Measurements from ENCODE around the gene SCYL3.

SCYL3 gene

DNA sequence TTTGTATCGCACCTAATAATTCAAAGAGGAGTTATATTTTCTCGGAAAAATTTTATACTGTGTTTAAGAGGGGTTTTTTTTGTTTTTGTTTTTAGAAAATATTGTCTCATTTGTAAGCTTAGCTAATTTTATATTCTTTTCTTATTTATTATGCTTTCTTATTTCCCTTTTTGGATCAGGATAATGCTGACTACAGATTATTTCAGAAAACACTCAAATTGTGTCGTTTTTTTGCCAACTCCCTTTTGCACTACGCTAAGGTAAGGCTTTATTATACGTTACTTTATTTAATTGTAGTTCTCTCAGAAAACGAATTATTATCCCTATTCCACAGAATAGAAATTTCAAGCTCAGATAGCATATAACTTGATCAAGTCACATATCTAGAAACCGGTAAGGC, 72.2 kb downstream of the SCYL3 start:
- no peak overlapping the region for H2AFZ ChIP-seq (ENCODE audit: low read length)
- H3K27me3 ChIP-seq (replicated peaks; ENCODE audit: insufficient read depth, low read length), result no peaks in the 10 kb centered on the region
- H3F3A ChIP-seq (ENCODE audit: insufficient read depth, low read length), result no peaks in the 10 kb centered on the region
- no peaks in the 10 kb centered on the region for H3K9me3 ChIP-seq (replicated peaks; ENCODE audit: insufficient read depth, low read length)
- no peak overlapping the region for H3K4me2 ChIP-seq (ENCODE audit: low read depth, low read length)
- no peak overlapping the region for H3K27ac ChIP-seq (ENCODE audit: low read length)
- no peak overlapping the region for H3K4me3 ChIP-seq (ENCODE audit: low read length)
- H3K79me2 ChIP-seq (ENCODE audit: low read length), result no peaks in the 10 kb centered on the region
- H4K20me1 ChIP-seq (ENCODE audit: insufficient read depth, low read length), result no peaks in the 10 kb centered on the region
- H3K4me1 ChIP-seq (ENCODE audit: low read length), result no peaks in the 10 kb centered on the region
- DNase-seq, result no peak
- no peak overlapping the region for H3K9ac ChIP-seq (ENCODE audit: low read length)
- H3K9me2 ChIP-seq (replicated peaks; ENCODE audit: insufficient read depth, low read length), result no peaks in the 10 kb centered on the region
- 0 out of 2 replicates have a peak, but pooled peaks cover 6% of the 10 kb centered on the region for H3K36me3 ChIP-seq (replicated peaks; ENCODE audit: insufficient read depth, low read length)
- TF ChIP-seq EZH2phosphoT487 (IDR thresholded peaks at IDR 0.05; ENCODE audit: low read length) (no peak), EZH2 (optimal IDR thresholded peaks at IDR 0.05; ENCODE audit: low read depth, low read length) (no peak)
- TF ChIP-seq, protein P1, sequence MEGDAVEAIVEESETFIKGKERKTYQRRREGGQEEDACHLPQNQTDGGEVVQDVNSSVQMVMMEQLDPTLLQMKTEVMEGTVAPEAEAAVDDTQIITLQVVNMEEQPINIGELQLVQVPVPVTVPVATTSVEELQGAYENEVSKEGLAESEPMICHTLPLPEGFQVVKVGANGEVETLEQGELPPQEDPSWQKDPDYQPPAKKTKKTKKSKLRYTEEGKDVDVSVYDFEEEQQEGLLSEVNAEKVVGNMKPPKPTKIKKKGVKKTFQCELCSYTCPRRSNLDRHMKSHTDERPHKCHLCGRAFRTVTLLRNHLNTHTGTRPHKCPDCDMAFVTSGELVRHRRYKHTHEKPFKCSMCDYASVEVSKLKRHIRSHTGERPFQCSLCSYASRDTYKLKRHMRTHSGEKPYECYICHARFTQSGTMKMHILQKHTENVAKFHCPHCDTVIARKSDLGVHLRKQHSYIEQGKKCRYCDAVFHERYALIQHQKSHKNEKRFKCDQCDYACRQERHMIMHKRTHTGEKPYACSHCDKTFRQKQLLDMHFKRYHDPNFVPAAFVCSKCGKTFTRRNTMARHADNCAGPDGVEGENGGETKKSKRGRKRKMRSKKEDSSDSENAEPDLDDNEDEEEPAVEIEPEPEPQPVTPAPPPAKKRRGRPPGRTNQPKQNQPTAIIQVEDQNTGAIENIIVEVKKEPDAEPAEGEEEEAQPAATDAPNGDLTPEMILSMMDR (IDR thresholded peaks at IDR 0.05; ENCODE audit: low read length), result no peak

DNA sequence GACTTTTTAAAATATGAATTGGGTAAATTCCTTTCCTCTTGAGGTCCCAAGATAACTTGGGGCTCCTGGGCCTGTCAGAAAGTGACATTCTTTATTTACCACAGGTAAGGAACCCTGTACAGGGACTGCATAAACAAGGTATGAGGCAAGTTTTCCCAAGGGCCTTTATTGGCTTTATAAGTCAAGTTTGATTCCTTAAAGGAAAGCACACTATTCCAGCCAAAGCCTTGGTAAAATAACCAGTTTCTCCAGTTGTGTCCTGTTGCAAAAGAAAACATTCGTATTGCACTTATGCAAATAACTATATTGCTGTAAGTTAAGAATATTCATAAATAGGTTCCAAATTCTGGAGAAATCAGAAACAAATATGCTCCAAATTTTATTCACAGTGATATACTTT, 77.1 kb downstream of the SCYL3 start:
- Histone ChIP-seq H3K9me2 (replicated peaks; ENCODE audit: insufficient read depth, low read length) (no peaks in the 10 kb centered on the region), H2AFZ (ENCODE audit: low read length) (no peak overlapping the region), H4K20me1 (ENCODE audit: insufficient read depth, low read length) (no peaks in the 10 kb centered on the region), H3K9me3 (replicated peaks; ENCODE audit: insufficient read depth, low read length) (no peaks in the 10 kb centered on the region), H3F3A (ENCODE audit: insufficient read depth, low read length) (no peaks in the 10 kb centered on the region), H3K27me3 (replicated peaks; ENCODE audit: insufficient read depth, low read length) (no peaks in the 10 kb centered on the region), H3K4me2 (ENCODE audit: low read depth, low read length) (no peak overlapping the region), H3K27ac (ENCODE audit: low read length) (no peak overlapping the region), H3K36me3 (replicated peaks; ENCODE audit: insufficient read depth, low read length) (no peaks in the 10 kb centered on the region), H3K4me1 (ENCODE audit: low read length) (no peaks in the 10 kb centered on the region), H3K79me2 (ENCODE audit: low read length) (no peaks in the 10 kb centered on the region), H3K4me3 (ENCODE audit: low read length) (no peak overlapping the region), H3K9ac (ENCODE audit: low read length) (no peak overlapping the region)
- TF ChIP-seq EZH2phosphoT487 (IDR thresholded peaks at IDR 0.05; ENCODE audit: low read length) (no peak), EZH2 (optimal IDR thresholded peaks at IDR 0.05; ENCODE audit: low read depth, low read length) (no peak)
- TF ChIP-seq, protein P1 (IDR thresholded peaks at IDR 0.05; ENCODE audit: low read length), result no peak
- no peak for DNase-seq

DNA sequence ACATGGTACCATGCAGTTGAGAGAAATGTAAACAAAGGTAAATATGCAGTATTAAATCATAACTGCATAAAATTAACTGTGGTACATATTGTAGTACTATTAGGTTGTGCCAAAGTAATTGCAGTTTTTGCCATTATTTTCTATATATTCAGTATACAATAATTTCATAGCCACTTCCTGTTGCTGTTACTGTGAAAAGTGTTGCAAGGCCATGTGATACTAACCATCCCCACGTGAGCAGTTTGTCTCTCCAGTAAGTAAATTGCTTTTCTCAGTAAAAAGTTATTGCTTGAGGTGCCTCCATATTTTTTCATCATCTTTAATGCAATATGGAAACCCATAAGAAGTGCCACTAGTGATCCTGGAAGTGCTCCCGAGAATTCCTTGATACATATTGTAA, 79.4 kb downstream of the SCYL3 start:
- Histone ChIP-seq H3K4me3 (ENCODE audit: low read length) (no peak overlapping the region), H3K9me3 (replicated peaks; ENCODE audit: insufficient read depth, low read length) (no peaks in the 10 kb centered on the region), H3K27me3 (replicated peaks; ENCODE audit: insufficient read depth, low read length) (no peaks in the 10 kb centered on the region), H4K20me1 (ENCODE audit: insufficient read depth, low read length) (no peaks in the 10 kb centered on the region), H3K27ac (ENCODE audit: low read length) (no peak overlapping the region), H3K9ac (ENCODE audit: low read length) (no peak overlapping the region), H3K9me2 (replicated peaks; ENCODE audit: insufficient read depth, low read length) (no peaks in the 10 kb centered on the region), H3K79me2 (ENCODE audit: low read length) (no peaks in the 10 kb centered on the region), H2AFZ (ENCODE audit: low read length) (no peak overlapping the region), H3K4me1 (ENCODE audit: low read length) (no peaks in the 10 kb centered on the region), H3K4me2 (ENCODE audit: low read depth, low read length) (no peak overlapping the region), H3F3A (ENCODE audit: insufficient read depth, low read length) (no peaks in the 10 kb centered on the region), H3K36me3 (replicated peaks; ENCODE audit: insufficient read depth, low read length) (no peaks in the 10 kb centered on the region)
- DNase-seq, result no peak
- TF ChIP-seq EZH2phosphoT487 (IDR thresholded peaks at IDR 0.05; ENCODE audit: low read length), result no peak
- TF ChIP-seq EZH2 (optimal IDR thresholded peaks at IDR 0.05; ENCODE audit: low read depth, low read length), result no peak
- TF ChIP-seq, protein P1 (IDR thresholded peaks at IDR 0.05; ENCODE audit: low read length), result no peak
